GM12878 (cell line): Measurements from ENCODE around the gene PKD1L1. TPM values are rescaled to one million over a fixed set of nuclear protein-coding genes. Genes with fewer than 3 reads are reported as not detected.
A peak's percentile ranks its signal among the peaks of the same experiment; 100 is the strongest.

Experiments used
- ATAC-seq: fragments of 200-7000 bp; cut with Tn5 transposase; 3 replicates; pipeline ENCODE4 v1.9.1; 2020; ENCODE audit warnings: mild to moderate bottlenecking, moderate library complexity
- BruUV-seq: library from RNA; stranded (reverse); fragments of 400-500 nt; replicated peaks from 2 replicates; lab custom pipeline; 2021; lab: Mats Ljungman, UMichigan
- CTCF ChIA-PET: fragments of 300-600 bp; sonication (Branson Sonifier 250); formaldehyde crosslinking; extraction: SDS; loops from one replicate; lab custom pipeline; 2021; ENCODE audit warnings: inconsistent platforms; lab: Yijun Ruan, JAX
- POLR2A ChIA-PET: fragments of 350-600 bp; formaldehyde crosslinking; extraction: SDS; loops from one replicate; lab custom pipeline; 2021; ENCODE audit warnings: inconsistent platforms; lab: Charles Lee
- RAD21 ChIA-PET: fragments of 300-600 bp; sonication (Branson Sonifier 250); formaldehyde crosslinking; loops from one replicate; lab custom pipeline; 2023; ENCODE audit warnings: antibody characterized with exemption; ENCODE audit not compliant: unreplicated experiment; lab: Charles Lee
- SMC1A ChIA-PET: fragments of 300-600 bp; sonication (Branson Sonifier 250); formaldehyde crosslinking; loops from one replicate; lab custom pipeline; 2023; ENCODE audit not compliant: unreplicated experiment, uncharacterized antibody; lab: Charles Lee
- DNase-seq: peaks from one replicate; pipeline ENCODE4 v3.0.0-alpha.2; 2011; ENCODE audit warnings: low read depth, low spot score
- FAIRE-seq: peaks from 3 replicates; lab custom pipeline; 2011; peaks lifted over from hg19 to GRCh38; lab: Jason Lieb, UNC
- H2AFZ ChIP-seq: 2 replicates; pipeline ENCODE4 v1.6.0; 2011; ENCODE audit warnings: low read depth, low read length, control low read depth; ENCODE audit not compliant: control insufficient read depth
- H3K27ac ChIP-seq: 2 replicates; pipeline ENCODE4 v1.5.1; 2011; ENCODE audit warnings: control low read depth; ENCODE audit not compliant: control insufficient read depth, insufficient read depth
- H3K27me3 ChIP-seq, 2 experiments: replicated peaks in 1 of 2; 2 replicates each; pipeline versions ENCODE4 v1.6.0 to v1.6.1; 2011; ENCODE audit warnings: low read length in 1 of 2; ENCODE audit not compliant: control insufficient read depth in 2 of 2, insufficient read depth in 2 of 2
- H3K36me3 ChIP-seq, 2 experiments: 2 replicates each; pipeline ENCODE4 v1.5.1; 2011; ENCODE audit warnings: low read length in 1 of 2; ENCODE audit not compliant: control insufficient read depth in 2 of 2, insufficient read depth in 2 of 2
- H3K4me1 ChIP-seq: 2 replicates; pipeline ENCODE4 v1.6.1; 2011; ENCODE audit warnings: mild to moderate bottlenecking, low read length, moderate library complexity, mixed read lengths; ENCODE audit not compliant: control insufficient read depth, insufficient read depth
- H3K4me2 ChIP-seq: 2 replicates; pipeline ENCODE4 v1.6.0; 2011; ENCODE audit warnings: control low read depth; ENCODE audit not compliant: control insufficient read depth, insufficient read depth
- H3K4me3 ChIP-seq: fragments of 200-600 bp; sonication (generic); 2 replicates; pipeline ENCODE4 v1.5.1; 2016
- H3K79me2 ChIP-seq: 2 replicates; pipeline ENCODE4 v1.6.0; 2011; ENCODE audit warnings: low read length; ENCODE audit not compliant: control insufficient read depth, insufficient read depth
- H3K9ac ChIP-seq: 2 replicates; pipeline ENCODE4 v1.8.0; 2011; ENCODE audit warnings: low read length, control low read depth, mixed read lengths; ENCODE audit not compliant: control insufficient read depth, insufficient read depth
- H3K9me3 ChIP-seq: replicated peaks from 3 replicates; pipeline ENCODE4 v1.5.1; 2011; ENCODE audit warnings: mild to moderate bottlenecking, low read length; ENCODE audit not compliant: control insufficient read depth, insufficient read depth
- H4K20me1 ChIP-seq: 2 replicates; pipeline ENCODE4 v1.6.0; 2011; ENCODE audit not compliant: control insufficient read depth, insufficient read depth
- BCL11A ChIP-seq: IDR thresholded peaks from 2 replicates; pipeline ENCODE4 v1.6.1; 2011; ENCODE audit warnings: low read depth, low read length
- CBX3 ChIP-seq: fragments of 200-600 bp; sonication (generic); IDR thresholded peaks from 2 replicates; pipeline ENCODE4 v1.6.1; 2016; ENCODE audit warnings: low read depth, borderline replicate concordance
- IKZF2 ChIP-seq, 2 experiments: fragments of 450-650 bp; IDR thresholded peaks; 2 replicates each; pipeline ENCODE4 v1.6.1; 2017; ENCODE audit warnings: mild to moderate bottlenecking in 2 of 2, moderate library complexity in 2 of 2
- JUND ChIP-seq: IDR thresholded peaks from 2 replicates; pipeline ENCODE4 v1.6.1; 2012; ENCODE audit warnings: low read depth, mild to moderate bottlenecking, low read length, improper control_type of control experiment, moderate library complexity
- MYB ChIP-seq: fragments of 150-350 bp; IDR thresholded peaks from 2 replicates; pipeline ENCODE4 v1.6.1; 2014; ENCODE audit warnings: mild to moderate bottlenecking, low read depth, low read length, borderline replicate concordance
- SP1 ChIP-seq: IDR thresholded peaks from one replicate; pipeline ENCODE4 v1.6.1; 2011; ENCODE audit warnings: low read depth, low read length
- STAT3 ChIP-seq: IDR thresholded peaks from 2 replicates; pipeline ENCODE4 v1.6.1; 2011; ENCODE audit warnings: low read depth, low read length, improper control_type of control experiment
- YY1 ChIP-seq: IDR thresholded peaks from 2 replicates; pipeline ENCODE4 v1.6.1; 2011; ENCODE audit warnings: low read depth, mild to moderate bottlenecking, low read length
- WGBS: methylation state at CpG from one replicate; pipeline ENCODE4 v1.1.6; 2016; ENCODE audit warnings: low lambda C conversion rate; ENCODE audit not compliant: insufficient replicate concordance, insufficient coverage; ENCODE audit errors: missing lambda C conversion rate; 5-methylcytosine and 5-hydroxymethylcytosine counted together
- in situ Hi-C: fragments of 300-500 bp; cut with MboI; formaldehyde crosslinking; loops from 9 replicates; pipeline ENCODE4 v1.14.3; 2018; ENCODE audit warnings: mixed read lengths
- intact Hi-C: fragments of 100-400 bp; cut with micrococcal nuclease; formaldehyde crosslinking; loops from one replicate; pipeline ENCODE4 v1.14.2; 2022; ENCODE audit not compliant: unreplicated experiment
- polyA plus RNA-seq, 11 experiments: library from polyadenylated mRNA; depleted of rRNA in 4 of 11; unstranded in 6 of 11; stranded (reverse) in 5 of 11; fragments of >200 nt; fragmentation: Nextera tagmentation in 4 of 11; fragmentation: Illumina TruSeq in 1 of 11; extraction: Ambion mirVana in 4 of 11; extraction: Trizol in 1 of 11; gene quantifications; 1 replicate in 1 of 11; 2 replicates in 10 of 11; pipeline versions ENCODE4 v1.2.1 to v1.2.3, GENCODE V29; 2011 to 2016; ENCODE audit warnings: inconsistent platforms in 2 of 11, missing spikeins in 2 of 11, low read depth in 1 of 11
- total RNA-seq, 4 experiments: library from RNA; depleted of rRNA in 3 of 4; stranded (reverse); fragments of >200 nt in 3 of 4; fragmentation: Illumina TruSeq in 1 of 4; extraction: Trizol in 1 of 4; gene quantifications; 2 replicates each; pipeline versions ENCODE4 v1.2.1 to v1.2.3, GENCODE V29; 2013 to 2021
- TF ChIP-seq, protein P1 (sequence below): fragments of 450-650 bp; IDR thresholded peaks from 2 replicates; pipeline ENCODE4 v1.6.1; 2016; ENCODE audit warnings: mild to moderate bottlenecking
- TF ChIP-seq, protein P2 (sequence below): fragments of 450-650 bp; IDR thresholded peaks from 2 replicates; pipeline ENCODE4 v1.6.1; 2016; ENCODE audit warnings: mild to moderate bottlenecking, moderate library complexity, borderline replicate concordance
- TF ChIP-seq, protein P3 (sequence below): fragments of 450-650 bp; formaldehyde crosslinking; IDR thresholded peaks from 2 replicates; pipeline ENCODE4 v1.4.0; 2022; ENCODE audit warnings: mild to moderate bottlenecking, moderate library complexity

The PKD1L1 gene
- total and polyA plus RNA-seq, 10 of the 15 experiments (the other 5 are each of a cell fraction or from before 2014, with no cell fraction given) = under 0.01 to 0.05 (median 0.02) TPM; not detected in 3

DNA sequence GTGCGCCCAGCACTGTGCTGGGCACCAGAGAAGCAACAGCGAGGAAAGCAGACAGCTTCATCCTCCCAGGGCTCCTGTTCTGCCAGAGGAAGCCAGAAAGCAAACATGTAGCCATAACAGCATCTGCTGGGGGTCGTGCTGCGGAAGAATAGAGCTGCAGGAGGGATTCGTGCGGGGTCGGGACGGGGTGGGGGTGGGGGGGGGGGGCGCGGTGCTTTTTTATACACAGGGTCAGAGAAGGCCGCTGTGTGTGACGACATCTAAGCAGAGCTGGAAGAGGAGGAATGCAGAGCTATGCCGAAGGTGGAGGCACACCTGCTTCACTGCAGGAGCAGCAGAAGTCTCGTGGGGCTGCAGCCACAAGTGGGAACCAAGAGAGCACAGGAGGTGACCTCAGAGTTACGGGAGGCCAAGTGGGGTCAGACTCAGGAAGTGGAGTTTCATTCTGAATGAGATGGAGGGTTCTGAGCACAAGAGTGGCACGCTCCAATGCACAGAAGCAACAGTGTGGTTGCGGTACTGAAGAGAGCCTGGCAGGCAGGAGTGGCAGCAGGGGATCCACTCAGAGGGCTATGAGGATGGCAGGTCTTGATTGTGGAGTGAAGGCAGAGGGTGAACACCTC, 11.1 kb downstream of the PKD1L1 start:
- Histone ChIP-seq H3K27me3 (peaks cover 0 to 1% of the 10 kb centered on the region in 2 experiments; a peak in 2 of 4 replicates), H3K4me1 (peaks cover 28% of the 10 kb centered on the region), H4K20me1 (no peaks in the 10 kb centered on the region), H3K36me3 (no peaks in the 10 kb centered on the region), H3K9ac (no peak overlapping the region), H3K27ac (peak overlapping the region; percentile 68), H3K4me2 (peak overlapping the region; percentile 92), H2AFZ (no peak overlapping the region), H3K4me3 (peak overlapping the region; percentile 9; the same call in 1 of the 2 replicates), H3K79me2 (no peaks in the 10 kb centered on the region), H3K9me3 (no peaks in the 10 kb centered on the region)
- ChIA-PET POLR2A (no interaction called here), SMC1A (interaction anchor here (0.9 to 2.4 kb wide), 5 partner anchors 8 to 173 kb away, joined by 3 to 13 read pairs (median 4); no protein-coding TSS in a partner anchor), RAD21 (interaction anchor here (0.7 to 3.0 kb wide), 4 partner anchors 8 to 152 kb away, joined by 3 to 17 read pairs (median 4); partner anchors contain the start of genes PKD1L1 and UPP1), CTCF (interaction anchor here (1.0 to 2.2 kb wide), 8 partner anchors 21 to 265 kb away, joined by 3 to 6 read pairs (median 4); no protein-coding TSS in a partner anchor)
- peak; percentile 98 for ATAC-seq
- FAIRE-seq = peak; percentile 100
- DNase-seq = peak; percentile 91
- intact Hi-C loops = loop anchor here (5.0 kb wide), 1 partner anchor 320 kb away; no protein-coding TSS in a partner anchor
- WGBS = 0% methylated on average over 10 of the region's 17 CpGs
- in situ Hi-C loops = loop anchor here (25.0 kb wide), 1 partner anchor 1825 kb away; the partner anchor contains the start of gene VWC2
- BruUV-seq = no TSS peak
- TF ChIP-seq SP1 (peak; percentile 90), IKZF2 (IDR thresholded peaks at IDR 0.05) (peak; percentile 93 to 97), STAT3 (peak; percentile 86; the same call in 1 of the 2 replicates), CBX3 (no peak), JUND (peak; percentile 94), YY1 (0 out of 2 replicates have a peak, but pooled peaks have one; percentile 39), MYB (no peak), BCL11A (peak; percentile 99)
- TF ChIP-seq, protein P1, sequence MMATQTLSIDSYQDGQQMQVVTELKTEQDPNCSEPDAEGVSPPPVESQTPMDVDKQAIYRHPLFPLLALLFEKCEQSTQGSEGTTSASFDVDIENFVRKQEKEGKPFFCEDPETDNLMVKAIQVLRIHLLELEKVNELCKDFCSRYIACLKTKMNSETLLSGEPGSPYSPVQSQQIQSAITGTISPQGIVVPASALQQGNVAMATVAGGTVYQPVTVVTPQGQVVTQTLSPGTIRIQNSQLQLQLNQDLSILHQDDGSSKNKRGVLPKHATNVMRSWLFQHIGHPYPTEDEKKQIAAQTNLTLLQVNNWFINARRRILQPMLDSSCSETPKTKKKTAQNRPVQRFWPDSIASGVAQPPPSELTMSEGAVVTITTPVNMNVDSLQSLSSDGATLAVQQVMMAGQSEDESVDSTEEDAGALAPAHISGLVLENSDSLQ = peak; percentile 86
- TF ChIP-seq, protein P2, sequence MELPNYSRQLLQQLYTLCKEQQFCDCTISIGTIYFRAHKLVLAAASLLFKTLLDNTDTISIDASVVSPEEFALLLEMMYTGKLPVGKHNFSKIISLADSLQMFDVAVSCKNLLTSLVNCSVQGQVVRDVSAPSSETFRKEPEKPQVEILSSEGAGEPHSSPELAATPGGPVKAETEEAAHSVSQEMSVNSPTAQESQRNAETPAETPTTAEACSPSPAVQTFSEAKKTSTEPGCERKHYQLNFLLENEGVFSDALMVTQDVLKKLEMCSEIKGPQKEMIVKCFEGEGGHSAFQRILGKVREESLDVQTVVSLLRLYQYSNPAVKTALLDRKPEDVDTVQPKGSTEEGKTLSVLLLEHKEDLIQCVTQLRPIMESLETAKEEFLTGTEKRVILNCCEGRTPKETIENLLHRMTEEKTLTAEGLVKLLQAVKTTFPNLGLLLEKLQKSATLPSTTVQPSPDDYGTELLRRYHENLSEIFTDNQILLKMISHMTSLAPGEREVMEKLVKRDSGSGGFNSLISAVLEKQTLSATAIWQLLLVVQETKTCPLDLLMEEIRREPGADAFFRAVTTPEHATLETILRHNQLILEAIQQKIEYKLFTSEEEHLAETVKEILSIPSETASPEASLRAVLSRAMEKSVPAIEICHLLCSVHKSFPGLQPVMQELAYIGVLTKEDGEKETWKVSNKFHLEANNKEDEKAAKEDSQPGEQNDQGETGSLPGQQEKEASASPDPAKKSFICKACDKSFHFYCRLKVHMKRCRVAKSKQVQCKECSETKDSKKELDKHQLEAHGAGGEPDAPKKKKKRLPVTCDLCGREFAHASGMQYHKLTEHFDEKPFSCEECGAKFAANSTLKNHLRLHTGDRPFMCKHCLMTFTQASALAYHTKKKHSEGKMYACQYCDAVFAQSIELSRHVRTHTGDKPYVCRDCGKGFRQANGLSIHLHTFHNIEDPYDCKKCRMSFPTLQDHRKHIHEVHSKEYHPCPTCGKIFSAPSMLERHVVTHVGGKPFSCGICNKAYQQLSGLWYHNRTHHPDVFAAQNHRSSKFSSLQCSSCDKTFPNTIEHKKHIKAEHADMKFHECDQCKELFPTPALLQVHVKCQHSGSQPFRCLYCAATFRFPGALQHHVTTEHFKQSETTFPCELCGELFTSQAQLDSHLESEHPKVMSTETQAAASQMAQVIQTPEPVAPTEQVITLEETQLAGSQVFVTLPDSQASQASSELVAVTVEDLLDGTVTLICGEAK = no peak
- TF ChIP-seq, protein P3, sequence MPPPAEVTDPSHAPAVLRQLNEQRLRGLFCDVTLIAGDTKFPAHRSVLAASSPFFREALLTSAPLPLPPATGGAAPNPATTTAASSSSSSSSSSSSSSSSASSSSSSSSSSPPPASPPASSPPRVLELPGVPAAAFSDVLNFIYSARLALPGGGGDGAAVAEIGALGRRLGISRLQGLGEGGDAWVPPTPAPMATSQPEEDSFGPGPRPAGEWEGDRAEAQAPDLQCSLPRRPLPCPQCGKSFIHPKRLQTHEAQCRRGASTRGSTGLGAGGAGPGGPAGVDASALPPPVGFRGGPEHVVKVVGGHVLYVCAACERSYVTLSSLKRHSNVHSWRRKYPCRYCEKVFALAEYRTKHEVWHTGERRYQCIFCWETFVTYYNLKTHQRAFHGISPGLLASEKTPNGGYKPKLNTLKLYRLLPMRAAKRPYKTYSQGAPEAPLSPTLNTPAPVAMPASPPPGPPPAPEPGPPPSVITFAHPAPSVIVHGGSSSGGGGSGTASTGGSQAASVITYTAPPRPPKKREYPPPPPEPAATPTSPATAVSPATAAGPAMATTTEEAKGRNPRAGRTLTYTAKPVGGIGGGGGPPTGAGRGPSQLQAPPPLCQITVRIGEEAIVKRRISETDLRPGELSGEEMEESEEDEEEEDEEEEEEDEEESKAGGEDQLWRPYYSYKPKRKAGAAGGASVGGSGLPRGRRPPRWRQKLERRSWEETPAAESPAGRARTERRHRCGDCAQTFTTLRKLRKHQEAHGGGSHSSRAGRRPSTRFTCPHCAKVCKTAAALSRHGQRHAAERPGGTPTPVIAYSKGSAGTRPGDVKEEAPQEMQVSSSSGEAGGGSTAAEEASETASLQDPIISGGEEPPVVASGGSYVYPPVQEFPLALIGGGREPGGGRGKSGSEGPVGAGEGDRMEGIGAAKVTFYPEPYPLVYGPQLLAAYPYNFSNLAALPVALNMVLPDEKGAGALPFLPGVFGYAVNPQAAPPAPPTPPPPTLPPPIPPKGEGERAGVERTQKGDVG (CRISPR knock-in tag) = no peak
